HL-60 (cell line): ENCODE data around the gene ZNF106.

ENCODE experiments used
- DNase-seq, 2 experiments: peaks; one replicate each; pipeline ENCODE4 v3.0.0-alpha.2; 2010 to 2020; ENCODE audit warnings: low read depth in 1 of 2, low spot score in 1 of 2
- H3K27ac ChIP-seq: fragments of 250-450 bp; sonication (Bioruptor Pico); replicated peaks from 2 replicates; pipeline ENCODE4 v1.5.1; 2020; ENCODE audit warnings: mild to moderate bottlenecking, moderate library complexity
- H3K27me3 ChIP-seq: fragments of 250-450 bp; sonication (Bioruptor Pico); 2 replicates; pipeline ENCODE4 v1.5.1; 2021; ENCODE audit warnings: mild to moderate bottlenecking, moderate library complexity; ENCODE audit not compliant: insufficient read depth, poor library complexity, severe bottlenecking
- H3K4me3 ChIP-seq: replicated peaks from 2 replicates; pipeline ENCODE4 v1.5.1; 2011; ENCODE audit warnings: mild to moderate bottlenecking, control low read depth, low read length; ENCODE audit not compliant: insufficient read depth
- CTCF ChIP-seq: IDR thresholded peaks from one replicate; pipeline ENCODE4 v1.5.1; 2011; ENCODE audit warnings: low read length, control low read depth, inconsistent platforms; ENCODE audit not compliant: insufficient read depth
- GABPA ChIP-seq: IDR thresholded peaks from 2 replicates; pipeline ENCODE4 v1.6.1; 2012; ENCODE audit warnings: low read depth
- POLR2AphosphoS5 ChIP-seq: IDR thresholded peaks from 2 replicates; pipeline ENCODE4 v1.6.1; 2012; ENCODE audit warnings: low read depth
- REST ChIP-seq: IDR thresholded peaks from 2 replicates; pipeline ENCODE4 v1.6.1; 2012; ENCODE audit warnings: low read depth; ENCODE audit not compliant: insufficient replicate concordance
- SPI1 ChIP-seq: IDR thresholded peaks from 2 replicates; pipeline ENCODE4 v1.6.1; 2012; ENCODE audit warnings: low read depth, mild to moderate bottlenecking, borderline replicate concordance

Gene ZNF106

GRCh38 chr15:42375252-42375651 lies 115.7 kb downstream of the ZNF106 start:
- Histone ChIP-seq H3K27ac (no peak overlapping the region), H3K4me3 (no peak overlapping the region), H3K27me3 (no peaks in the 10 kb centered on the region)
- no peak for DNase-seq
- TF ChIP-seq GABPA (no peak), POLR2AphosphoS5 (no peak), CTCF (no peak), SPI1 (no peak), REST (no peak)

GRCh38 chr15:42374810-42375209 lies 116.1 kb downstream of the ZNF106 start:
- Histone ChIP-seq H3K27me3 (no peaks in the 10 kb centered on the region), H3K27ac (no peak overlapping the region), H3K4me3 (no peak overlapping the region)
- no peak for TF ChIP-seq REST
- TF ChIP-seq SPI1: no peak
- DNase-seq: no peak

- TF ChIP-seq REST (no peak), CTCF (no peak), GABPA (no peak), POLR2AphosphoS5 (no peak), SPI1 (no peak)
- H3K27ac ChIP-seq: no peak overlapping the region
- no peak overlapping the region for H3K4me3 ChIP-seq
- H3K27me3 ChIP-seq: no peaks in the 10 kb centered on the region
- DNase-seq: no peak
These were observed 117.0 kb downstream of the ZNF106 start for GRCh38 chr15:42373936-42374335.

GRCh38 chr15:42373274-42373673 lies 117.7 kb downstream of the ZNF106 start:
- no peak for DNase-seq
- no peak overlapping the region for H3K4me3 ChIP-seq
- no peak for TF ChIP-seq GABPA
- TF ChIP-seq POLR2AphosphoS5: no peak
- no peak for TF ChIP-seq CTCF
- TF ChIP-seq SPI1: no peak
- no peak for TF ChIP-seq REST
- H3K27me3 ChIP-seq: no peaks in the 10 kb centered on the region
- no peak overlapping the region for H3K27ac ChIP-seq
